Mammary epithelial cell (primary cell): Measurements from ENCODE around the gene HLA-DQB2.

Source experiments
- CTCF ChIP-seq, 2 donors: IDR thresholded peaks in 1 of 2; conservative IDR thresholded peaks in 1 of 2; 2 replicates each; pipeline ENCODE4 v1.5.1; 2011 to 2012; ENCODE audit warnings: inconsistent platforms in 2 of 2, low read length in 2 of 2, mild to moderate bottlenecking in 2 of 2, control low read depth in 1 of 2, low read depth in 1 of 2; ENCODE audit not compliant: insufficient read depth in 1 of 2; ENCODE audit errors: extremely low read depth in 1 of 2
- EZH2 ChIP-seq: IDR thresholded peaks from 2 replicates; pipeline ENCODE4 v1.6.1; 2012; ENCODE audit warnings: low read length, inconsistent platforms, borderline replicate concordance

GRCh38 chr6:32764048-32764447, 716 bp upstream of the HLA-DQB2 start:
- no peak for TF ChIP-seq CTCF (conservative IDR thresholded peaks at IDR 0.05 in 1 of 2, IDR thresholded peaks at IDR 0.05 in 1 of 2; ENCODE audit: extremely low read depth in 1 of 2, insufficient read depth in 1 of 2, low read depth in 1 of 2, low read length in 2 of 2)
- no peak for TF ChIP-seq EZH2
